ENCODE measurements around the gene CDH4.
A peak's percentile ranks its signal among the peaks of the same experiment; 100 is the strongest.

CDH4 gene

DNA sequence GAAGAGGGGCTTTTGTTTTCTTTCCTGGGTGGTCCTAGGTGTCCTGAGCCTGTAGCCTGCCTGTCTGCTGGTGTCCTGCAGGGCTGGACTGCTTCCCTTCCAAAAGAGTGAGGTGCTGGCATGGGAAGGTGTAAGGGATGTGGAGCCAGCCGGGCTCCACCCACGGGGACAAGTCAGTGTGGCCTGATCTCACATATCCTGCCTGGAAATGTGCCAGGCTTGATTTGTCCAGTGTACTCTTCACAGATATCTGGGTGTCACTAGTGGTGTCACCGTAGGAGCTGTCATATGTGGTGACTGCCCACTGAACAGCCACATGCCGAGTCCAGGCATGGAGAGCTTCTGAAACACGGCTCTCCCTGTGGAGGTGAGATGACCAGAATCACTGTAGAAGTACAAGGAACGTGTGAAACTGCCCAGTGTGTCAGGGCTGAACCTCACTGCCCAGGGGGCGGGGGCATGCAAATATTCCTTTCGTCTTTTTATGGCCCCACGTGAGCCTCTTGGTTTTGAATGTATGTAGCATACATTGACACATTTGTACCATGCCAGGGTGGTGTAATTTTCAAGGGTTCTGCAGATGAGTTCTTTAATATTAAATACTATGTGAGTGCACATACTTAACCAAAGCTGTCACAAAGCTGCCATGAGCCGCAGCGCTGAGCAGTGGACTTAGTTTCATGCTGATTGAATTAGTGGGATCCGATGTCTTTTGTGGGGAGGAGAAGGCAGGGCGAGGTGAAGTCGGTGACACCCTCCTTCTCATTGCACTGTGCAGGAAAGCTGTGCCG is 55.8 kb downstream of the CDH4 start:
- ChIA-PET CTCF (interaction anchor here (0.6 kb wide), 1 partner anchor 1793 kb away, joined by 3 read pairs; no protein-coding TSS in a partner anchor), POLR2A (ENCODE audit: low non-redundant PET) (no interaction called here)
- DNase-seq (ENCODE audit: low spot score) = no peak
- TF ChIP-seq, protein P1, sequence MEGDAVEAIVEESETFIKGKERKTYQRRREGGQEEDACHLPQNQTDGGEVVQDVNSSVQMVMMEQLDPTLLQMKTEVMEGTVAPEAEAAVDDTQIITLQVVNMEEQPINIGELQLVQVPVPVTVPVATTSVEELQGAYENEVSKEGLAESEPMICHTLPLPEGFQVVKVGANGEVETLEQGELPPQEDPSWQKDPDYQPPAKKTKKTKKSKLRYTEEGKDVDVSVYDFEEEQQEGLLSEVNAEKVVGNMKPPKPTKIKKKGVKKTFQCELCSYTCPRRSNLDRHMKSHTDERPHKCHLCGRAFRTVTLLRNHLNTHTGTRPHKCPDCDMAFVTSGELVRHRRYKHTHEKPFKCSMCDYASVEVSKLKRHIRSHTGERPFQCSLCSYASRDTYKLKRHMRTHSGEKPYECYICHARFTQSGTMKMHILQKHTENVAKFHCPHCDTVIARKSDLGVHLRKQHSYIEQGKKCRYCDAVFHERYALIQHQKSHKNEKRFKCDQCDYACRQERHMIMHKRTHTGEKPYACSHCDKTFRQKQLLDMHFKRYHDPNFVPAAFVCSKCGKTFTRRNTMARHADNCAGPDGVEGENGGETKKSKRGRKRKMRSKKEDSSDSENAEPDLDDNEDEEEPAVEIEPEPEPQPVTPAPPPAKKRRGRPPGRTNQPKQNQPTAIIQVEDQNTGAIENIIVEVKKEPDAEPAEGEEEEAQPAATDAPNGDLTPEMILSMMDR (conservative IDR thresholded peaks at IDR 0.05; ENCODE audit: low read depth) = no peak
- H3K27ac ChIP-seq = no peak overlapping the region

DNA sequence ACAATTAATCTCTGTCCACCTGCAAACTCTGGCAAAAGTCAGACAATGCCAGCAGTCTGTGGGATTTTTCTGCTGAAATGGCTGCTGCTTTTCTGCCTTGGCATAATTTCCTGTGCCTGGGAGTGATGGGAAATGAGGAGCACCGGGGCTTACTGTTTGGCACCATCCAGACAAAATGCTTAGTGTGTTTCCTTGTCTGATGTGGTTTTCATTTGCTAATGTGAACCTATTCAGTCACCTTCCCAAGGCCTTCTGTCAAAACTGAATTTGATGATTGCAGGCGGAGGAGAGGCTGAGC is 56.4 kb downstream of the CDH4 start:
- TF ChIP-seq, protein P1 (conservative IDR thresholded peaks at IDR 0.05; ENCODE audit: low read depth) = no peak
- ChIA-PET POLR2A (ENCODE audit: low non-redundant PET) (no interaction called here), CTCF (no interaction called here)
- no peak for DNase-seq (ENCODE audit: low spot score)
- no peak overlapping the region for H3K27ac ChIP-seq

DNA sequence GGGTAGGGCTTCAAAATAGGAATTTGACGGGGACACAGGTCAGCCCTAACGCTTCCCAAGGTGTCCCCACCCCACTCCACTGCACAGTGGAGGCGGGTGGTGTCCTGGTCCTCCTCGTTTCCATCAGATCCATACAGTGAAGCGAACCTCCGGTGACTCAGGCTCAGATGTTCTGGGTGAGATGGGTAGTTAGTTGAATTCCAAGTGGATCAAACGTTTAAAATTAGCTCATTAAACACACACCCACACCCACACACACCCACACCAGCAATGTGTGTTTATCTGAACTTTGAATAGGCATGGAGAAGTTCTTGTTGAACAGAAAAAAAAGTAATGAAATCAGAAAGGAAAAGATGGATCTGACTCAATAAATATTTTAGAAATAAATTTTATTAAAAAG is 58.9 kb downstream of the CDH4 start:
- POLR2A ChIA-PET (ENCODE audit: low non-redundant PET) = no interaction called here
- CTCF ChIA-PET = no interaction called here
- no peak overlapping the region for H3K27ac ChIP-seq
- DNase-seq (ENCODE audit: low spot score) = peak; percentile 43
- TF ChIP-seq, protein P1 (conservative IDR thresholded peaks at IDR 0.05; ENCODE audit: low read depth) = no peak

DNA sequence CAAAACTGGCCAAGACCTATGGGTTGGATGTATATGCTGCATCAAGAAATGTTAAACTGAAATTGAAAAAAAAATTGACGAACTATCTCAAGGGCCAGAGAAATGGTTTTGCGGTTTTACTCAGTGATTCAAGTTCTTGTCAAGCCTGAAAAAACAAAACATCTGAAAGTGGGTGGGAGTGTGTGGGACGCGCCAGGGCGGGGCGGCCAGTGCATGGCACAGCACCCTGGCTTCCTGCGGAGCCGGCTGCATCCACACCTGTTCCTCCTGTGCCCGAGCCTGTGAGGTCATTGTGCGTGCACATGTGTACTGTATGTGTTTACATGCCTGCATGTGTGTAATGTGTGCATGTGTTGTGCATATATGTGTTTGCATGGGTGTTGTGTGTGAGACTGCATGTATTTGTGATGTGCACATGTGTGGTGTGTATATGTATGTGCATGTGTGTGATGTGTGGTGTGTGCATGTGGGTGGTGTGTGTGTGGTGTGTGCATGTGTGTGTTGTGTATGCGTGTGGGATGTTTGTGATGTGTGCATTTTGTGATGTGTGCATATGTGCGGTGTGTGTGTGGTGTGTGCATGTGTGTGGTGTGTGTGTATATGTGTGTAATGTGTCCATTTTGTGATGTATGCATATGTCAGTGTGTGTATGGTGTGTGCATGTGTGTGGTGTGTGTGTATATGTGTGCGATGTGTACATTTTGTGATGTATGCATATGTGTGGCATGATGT is 59.8 kb downstream of the CDH4 start:
- TF ChIP-seq, protein P1 (conservative IDR thresholded peaks at IDR 0.05; ENCODE audit: low read depth) = no peak
- DNase-seq (ENCODE audit: low spot score) = no peak
- H3K27ac ChIP-seq = no peak overlapping the region
- ChIA-PET POLR2A (ENCODE audit: low non-redundant PET) (no interaction called here), CTCF (no interaction called here)

DNA sequence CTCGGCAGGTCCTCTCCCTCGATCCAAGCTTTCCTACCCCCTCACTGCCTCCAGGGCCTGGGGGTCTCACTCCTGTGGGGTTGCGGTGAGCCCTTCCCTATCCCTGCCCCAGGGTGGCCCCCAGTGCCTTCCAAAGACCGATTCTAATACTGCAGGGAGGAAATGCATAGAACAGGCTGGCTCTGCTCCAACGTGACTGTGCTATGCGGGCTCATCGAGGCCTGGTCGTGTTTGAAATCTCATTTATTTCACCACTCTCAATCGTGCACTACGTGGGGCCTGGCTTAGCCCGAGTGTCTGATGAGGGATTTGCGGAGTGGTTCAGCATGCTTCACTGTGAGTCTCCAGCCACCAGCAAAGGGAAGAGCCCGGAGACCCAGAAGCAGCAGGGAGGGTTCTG is 60.9 kb downstream of the CDH4 start:
- ChIA-PET CTCF (no interaction called here), POLR2A (ENCODE audit: low non-redundant PET) (no interaction called here)
- DNase-seq (ENCODE audit: low spot score) = no peak
- H3K27ac ChIP-seq = no peak overlapping the region
- TF ChIP-seq, protein P1 (conservative IDR thresholded peaks at IDR 0.05; ENCODE audit: low read depth) = no peak

DNA sequence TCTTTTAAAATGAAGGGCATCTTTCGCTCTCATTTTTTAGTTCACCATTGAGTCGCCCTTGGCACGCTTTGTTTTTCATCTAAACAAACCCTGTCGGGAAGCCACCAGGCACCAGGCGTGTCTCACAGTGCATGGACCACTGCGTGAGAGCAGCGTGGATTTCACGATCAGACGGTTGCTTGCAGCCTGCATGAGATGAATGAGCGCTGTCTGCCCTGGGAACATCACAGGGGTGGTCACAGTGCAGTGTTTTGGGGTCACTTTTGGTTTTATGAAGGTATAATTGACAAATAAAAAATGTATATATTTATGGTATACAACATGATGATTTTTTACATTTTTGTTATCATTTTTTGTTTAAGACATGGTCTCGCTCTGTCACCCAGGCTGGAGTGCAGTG is 61.3 kb downstream of the CDH4 start:
- ChIA-PET POLR2A (ENCODE audit: low non-redundant PET) (no interaction called here), CTCF (no interaction called here)
- no peak overlapping the region for H3K27ac ChIP-seq
- DNase-seq (ENCODE audit: low spot score) = no peak
- TF ChIP-seq, protein P1 (conservative IDR thresholded peaks at IDR 0.05; ENCODE audit: low read depth) = no peak
